GM23338 (cell line): Measurements from ENCODE around the gene ZBTB7B. TPM values are rescaled to one million over a fixed set of nuclear protein-coding genes. Genes with fewer than 3 reads are reported as not detected.

Experiments used
- ATAC-seq: fragments of 200-7000 bp; cut with Tn5 transposase; 3 replicates; pipeline ENCODE4 v1.9.1; 2020
- DNase-seq: peaks from one replicate; pipeline ENCODE4 v3.0.0-alpha.2; 2015; ENCODE audit warnings: low spot score
- H2AFZ ChIP-seq: fragments of 200-600 bp; sonication (generic); 2 replicates; pipeline ENCODE4 v1.8.0; 2016; ENCODE audit warnings: antibody characterized with exemption, mild to moderate bottlenecking, moderate library complexity
- H3F3A ChIP-seq: fragments of 200-600 bp; sonication (generic); replicated peaks from 2 replicates; pipeline ENCODE4 v1.8.0; 2017; ENCODE audit warnings: antibody characterized with exemption, mixed run types, low read depth
- H3K27ac ChIP-seq: fragments of 200-600 bp; sonication (generic); 2 replicates; pipeline ENCODE4 v1.6.1; 2016; ENCODE audit warnings: low read depth
- H3K27me3 ChIP-seq: fragments of 200-600 bp; sonication (generic); 2 replicates; pipeline ENCODE4 v1.8.0; 2016; ENCODE audit warnings: mild to moderate bottlenecking, mixed run types, moderate library complexity; ENCODE audit not compliant: insufficient read depth
- H3K36me3 ChIP-seq: fragments of 200-600 bp; sonication (generic); 2 replicates; pipeline ENCODE4 v1.8.0; 2016; ENCODE audit warnings: mild to moderate bottlenecking; ENCODE audit not compliant: insufficient read depth
- H3K4me1 ChIP-seq: fragments of 200-600 bp; sonication (generic); 2 replicates; pipeline ENCODE4 v1.8.0; 2016; ENCODE audit warnings: mild to moderate bottlenecking, moderate library complexity; ENCODE audit not compliant: insufficient read depth
- H3K4me2 ChIP-seq: fragments of 200-600 bp; sonication (generic); 2 replicates; pipeline ENCODE4 v1.7.1; 2017; ENCODE audit warnings: mixed run types
- H3K4me3 ChIP-seq: fragments of 200-600 bp; sonication (generic); 2 replicates; pipeline ENCODE4 v1.6.1; 2016; ENCODE audit warnings: mixed run types
- H3K79me2 ChIP-seq: fragments of 200-600 bp; sonication (generic); replicated peaks from 2 replicates; pipeline ENCODE4 v1.8.0; 2017; ENCODE audit warnings: mild to moderate bottlenecking; ENCODE audit not compliant: insufficient read depth
- H3K9me2 ChIP-seq: fragments of 200-600 bp; sonication (generic); 2 replicates; pipeline ENCODE4 v1.8.0; 2017; ENCODE audit not compliant: insufficient read depth
- H4K20me1 ChIP-seq: fragments of 200-600 bp; sonication (generic); replicated peaks from 2 replicates; pipeline ENCODE4 v1.8.0; 2017; ENCODE audit warnings: mild to moderate bottlenecking; ENCODE audit not compliant: insufficient read depth
- H3K27ac Mint-ChIP-seq: 2 replicates; pipeline ENCODE4 v1.8.0; 2020; ENCODE audit warnings: inconsistent platforms, mild to moderate bottlenecking, moderate library complexity, mixed read lengths
- H3K27me3 Mint-ChIP-seq: 3 replicates; pipeline ENCODE4 v1.8.0; 2022; ENCODE audit warnings: low read depth, mild to moderate bottlenecking, moderate library complexity, mixed read lengths, inconsistent platforms; ENCODE audit not compliant: insufficient read depth, poor library complexity
- H3K36me3 Mint-ChIP-seq: 3 replicates; pipeline ENCODE4 v1.8.0; 2021; ENCODE audit warnings: low read depth, mild to moderate bottlenecking, inconsistent platforms, moderate library complexity, mixed read lengths
- H3K4me1 Mint-ChIP-seq: 3 replicates; pipeline ENCODE4 v1.8.0; 2020; ENCODE audit warnings: mild to moderate bottlenecking, inconsistent platforms, mixed read lengths
- H3K4me3 Mint-ChIP-seq: 3 replicates; pipeline ENCODE4 v1.8.0; 2021; ENCODE audit warnings: moderate library complexity, mild to moderate bottlenecking, inconsistent platforms, mixed read lengths
- H3K9me3 Mint-ChIP-seq: 3 replicates; pipeline ENCODE4 v1.8.0; 2020; ENCODE audit warnings: moderate library complexity, mild to moderate bottlenecking, inconsistent platforms, mixed read lengths
- EZH2 ChIP-seq: fragments of 200-600 bp; sonication (generic); IDR thresholded peaks from one replicate; pipeline ENCODE4 v1.8.0; 2017; ENCODE audit warnings: antibody characterized with exemption, mild to moderate bottlenecking, low read depth; ENCODE audit not compliant: unreplicated experiment
- EZH2phosphoT487 ChIP-seq: fragments of 200-600 bp; sonication (generic); IDR thresholded peaks from one replicate; pipeline ENCODE4 v1.8.1; 2018; ENCODE audit warnings: antibody characterized with exemption; ENCODE audit not compliant: unreplicated experiment
- JUNB ChIP-seq: IDR thresholded peaks from one replicate; pipeline ENCODE4 v1.6.1; 2016; ENCODE audit warnings: antibody characterized with exemption; ENCODE audit not compliant: unreplicated experiment
- NANOG ChIP-seq: IDR thresholded peaks from 2 replicates; pipeline ENCODE4 v1.6.1; 2016; ENCODE audit warnings: antibody characterized with exemption, borderline replicate concordance
- STAT1 ChIP-seq: IDR thresholded peaks from one replicate; pipeline ENCODE4 v1.6.1; 2016; ENCODE audit warnings: antibody characterized with exemption; ENCODE audit not compliant: unreplicated experiment
- ZNF114 ChIP-seq: fragments of 250-450 bp; sonication (Bioruptor Pico); IDR thresholded peaks from 2 replicates; pipeline ENCODE4 v1.5.0; 2020; ENCODE audit warnings: mild to moderate bottlenecking, moderate library complexity
- ZNF331 ChIP-seq: fragments of 250-450 bp; sonication (Bioruptor Pico); IDR thresholded peaks from 2 replicates; pipeline ENCODE4 v1.5.0; 2020; ENCODE audit warnings: low read depth, mild to moderate bottlenecking, moderate library complexity
- polyA plus RNA-seq: library from polyadenylated mRNA; unstranded; fragments of >200 nt; fragmentation: Nextera tagmentation; extraction: Ambion mirVana; gene quantifications from 2 replicates; pipeline ENCODE4 v1.2.1, GENCODE V29; 2016
- total RNA-seq: library from RNA; depleted of rRNA; stranded (reverse); fragments of >200 nt; shearing (Covaris generic); gene quantifications from 2 replicates; pipeline ENCODE4 v1.2.3, GENCODE V29; 2014
- TF ChIP-seq, protein P1 (sequence below): IDR thresholded peaks from one replicate; pipeline ENCODE4 v1.6.1; 2018; ENCODE audit warnings: antibody characterized with exemption; ENCODE audit not compliant: unreplicated experiment
- TF ChIP-seq, protein P2 (sequence below), 2 experiments: fragments of 200-600 bp in 1 of 2; sonication (generic) in 1 of 2; conservative IDR thresholded peaks; 2 replicates each; pipeline versions ENCODE4 v1.5.1 to v1.6.1; 2016 to 2017; ENCODE audit warnings: antibody characterized with exemption in 2 of 2, low read depth in 2 of 2, mild to moderate bottlenecking in 2 of 2, moderate library complexity in 1 of 2

ZBTB7B gene
- total and polyA plus RNA-seq, 2 experiments from 2014 or later: 3.6 to 32.6 TPM

DNA sequence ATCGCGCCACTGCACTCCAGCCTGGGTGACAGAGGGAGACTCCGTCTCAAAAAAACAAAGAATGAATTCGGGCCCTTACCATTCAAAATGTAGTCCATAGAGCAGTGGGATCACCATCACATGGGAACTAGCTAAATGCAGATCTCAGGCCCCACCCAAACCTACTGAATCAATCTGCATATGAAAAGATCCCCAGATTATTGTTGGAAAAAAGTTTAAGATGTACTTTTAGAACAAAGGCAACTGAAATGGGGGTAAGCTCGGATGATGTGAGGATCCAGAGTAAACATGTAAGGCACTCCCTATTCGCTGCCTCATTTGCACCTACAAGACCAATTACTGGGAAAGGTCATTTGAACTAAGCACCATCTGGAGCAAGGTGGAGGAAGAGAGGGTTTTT is 20.3 kb upstream of the ZBTB7B start:
- H3K4me1 Mint-ChIP-seq: peaks cover 4% of the 10 kb centered on the region
- H3K4me1 ChIP-seq: peaks cover 10% of the 10 kb centered on the region
- peak overlapping the region; percentile 72 for H3K4me2 ChIP-seq
- peak; percentile 66 for DNase-seq
- H3K4me3 Mint-ChIP-seq: no peak overlapping the region
- H2AFZ ChIP-seq: no peak overlapping the region
- peak overlapping the region; percentile 98 for H3K27ac ChIP-seq
- peaks cover 27% of the 10 kb centered on the region for H3K36me3 ChIP-seq
- H4K20me1 ChIP-seq: peaks cover 20% of the 10 kb centered on the region; the same call in 1 of the 2 replicates
- peaks cover 23% of the 10 kb centered on the region for H3F3A ChIP-seq
- ATAC-seq: peak; percentile 22
- peaks cover 74% of the 10 kb centered on the region for H3K36me3 Mint-ChIP-seq
- no peak overlapping the region for H3K27ac Mint-ChIP-seq
- no peak for TF ChIP-seq ZNF114 (CRISPR knock-in tag)
- TF ChIP-seq, protein P1, sequence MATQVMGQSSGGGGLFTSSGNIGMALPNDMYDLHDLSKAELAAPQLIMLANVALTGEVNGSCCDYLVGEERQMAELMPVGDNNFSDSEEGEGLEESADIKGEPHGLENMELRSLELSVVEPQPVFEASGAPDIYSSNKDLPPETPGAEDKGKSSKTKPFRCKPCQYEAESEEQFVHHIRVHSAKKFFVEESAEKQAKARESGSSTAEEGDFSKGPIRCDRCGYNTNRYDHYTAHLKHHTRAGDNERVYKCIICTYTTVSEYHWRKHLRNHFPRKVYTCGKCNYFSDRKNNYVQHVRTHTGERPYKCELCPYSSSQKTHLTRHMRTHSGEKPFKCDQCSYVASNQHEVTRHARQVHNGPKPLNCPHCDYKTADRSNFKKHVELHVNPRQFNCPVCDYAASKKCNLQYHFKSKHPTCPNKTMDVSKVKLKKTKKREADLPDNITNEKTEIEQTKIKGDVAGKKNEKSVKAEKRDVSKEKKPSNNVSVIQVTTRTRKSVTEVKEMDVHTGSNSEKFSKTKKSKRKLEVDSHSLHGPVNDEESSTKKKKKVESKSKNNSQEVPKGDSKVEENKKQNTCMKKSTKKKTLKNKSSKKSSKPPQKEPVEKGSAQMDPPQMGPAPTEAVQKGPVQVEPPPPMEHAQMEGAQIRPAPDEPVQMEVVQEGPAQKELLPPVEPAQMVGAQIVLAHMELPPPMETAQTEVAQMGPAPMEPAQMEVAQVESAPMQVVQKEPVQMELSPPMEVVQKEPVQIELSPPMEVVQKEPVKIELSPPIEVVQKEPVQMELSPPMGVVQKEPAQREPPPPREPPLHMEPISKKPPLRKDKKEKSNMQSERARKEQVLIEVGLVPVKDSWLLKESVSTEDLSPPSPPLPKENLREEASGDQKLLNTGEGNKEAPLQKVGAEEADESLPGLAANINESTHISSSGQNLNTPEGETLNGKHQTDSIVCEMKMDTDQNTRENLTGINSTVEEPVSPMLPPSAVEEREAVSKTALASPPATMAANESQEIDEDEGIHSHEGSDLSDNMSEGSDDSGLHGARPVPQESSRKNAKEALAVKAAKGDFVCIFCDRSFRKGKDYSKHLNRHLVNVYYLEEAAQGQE: no peak
- no peak for TF ChIP-seq STAT1
- TF ChIP-seq EZH2: no peak
- peaks cover 71% of the 10 kb centered on the region for H3K79me2 ChIP-seq
- H3K4me3 ChIP-seq: peak overlapping the region; percentile 46
- no peaks in the 10 kb centered on the region for H3K27me3 ChIP-seq
- no peaks in the 10 kb centered on the region for H3K9me3 Mint-ChIP-seq
- H3K27me3 Mint-ChIP-seq: peaks cover 2% of the 10 kb centered on the region
- H3K9me2 ChIP-seq: no peaks in the 10 kb centered on the region

DNA sequence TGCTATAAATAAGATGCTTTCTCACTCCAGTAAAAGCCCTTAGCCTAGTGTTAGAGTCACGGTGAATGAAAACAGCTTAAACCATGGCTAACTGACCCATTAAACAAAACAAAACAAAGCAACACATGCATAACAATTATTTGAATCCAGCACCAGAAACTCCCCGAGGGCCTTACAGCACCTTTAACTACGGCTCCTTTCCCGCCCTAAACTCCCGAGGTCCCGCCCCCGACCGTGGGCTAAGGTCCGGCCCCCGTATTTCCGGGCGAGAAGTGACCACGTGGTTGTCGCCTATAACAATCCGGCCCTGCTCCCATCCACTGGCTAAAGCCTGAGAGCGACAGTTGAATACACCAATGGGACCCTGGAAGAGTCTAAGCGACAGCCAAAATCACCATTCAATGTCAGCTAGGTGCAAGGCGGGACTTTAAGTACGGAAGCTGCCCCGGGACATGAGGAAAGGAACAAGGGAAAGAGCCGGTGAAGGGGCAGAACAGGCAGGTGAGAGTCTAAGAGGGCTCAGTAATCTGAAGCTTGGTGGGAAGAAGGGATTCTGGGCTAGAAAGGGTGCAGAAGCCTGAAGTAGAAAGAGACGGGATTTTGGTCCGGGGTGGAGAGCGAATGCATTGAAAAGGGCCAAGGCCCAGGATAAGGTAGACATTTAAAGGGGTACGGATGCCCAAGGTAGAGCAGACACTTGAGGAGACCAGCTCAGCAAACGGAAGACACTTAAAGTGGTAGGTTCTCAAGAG is 19.5 kb upstream of the ZBTB7B start, which contains the start of gene FLAD1:
Gene FLAD1 (plus strand): TSS at position 448 of the 752 bp plus-strand sequence. CDS start 351 bp downstream, outside the sequence.
- H3K79me2 ChIP-seq: peaks cover 71% of the 10 kb centered on the region
- peaks cover 26% of the 10 kb centered on the region for H3K36me3 ChIP-seq
- H3K27ac Mint-ChIP-seq: no peak within 1 kb of the TSS; the same call in 1 of the 2 replicates
- H3K27me3 ChIP-seq: no peaks in the 10 kb centered on the region
- H2AFZ ChIP-seq: no peak within 1 kb of the TSS
- peak within 1 kb of the TSS; percentile 69 for H3K4me3 ChIP-seq
- H3F3A ChIP-seq: peaks cover 23% of the 10 kb centered on the region
- H3K27ac ChIP-seq: peak within 1 kb of the TSS; percentile 98
- H3K4me1 ChIP-seq: peaks cover 9% of the 10 kb centered on the region
- peaks cover 2% of the 10 kb centered on the region for H3K27me3 Mint-ChIP-seq
- no peaks in the 10 kb centered on the region for H3K9me3 Mint-ChIP-seq
- H3K4me2 ChIP-seq: peak within 1 kb of the TSS; percentile 95
- peaks cover 4% of the 10 kb centered on the region for H3K4me1 Mint-ChIP-seq
- peak; percentile 96 for ATAC-seq
- H3K9me2 ChIP-seq: no peaks in the 10 kb centered on the region
- H3K4me3 Mint-ChIP-seq: no peak within 1 kb of the TSS
- peaks cover 17% of the 10 kb centered on the region; the same call in 1 of the 2 replicates for H4K20me1 ChIP-seq
- H3K36me3 Mint-ChIP-seq: peaks cover 74% of the 10 kb centered on the region
- peak; percentile 100 for DNase-seq
- TF ChIP-seq EZH2phosphoT487 (no peak), ZNF331 (CRISPR knock-in tag) (no peak), JUNB (no peak), NANOG (peak; percentile 19; the same call in 1 of the 2 replicates)
- TF ChIP-seq, protein P1: no peak
- TF ChIP-seq, protein P2, sequence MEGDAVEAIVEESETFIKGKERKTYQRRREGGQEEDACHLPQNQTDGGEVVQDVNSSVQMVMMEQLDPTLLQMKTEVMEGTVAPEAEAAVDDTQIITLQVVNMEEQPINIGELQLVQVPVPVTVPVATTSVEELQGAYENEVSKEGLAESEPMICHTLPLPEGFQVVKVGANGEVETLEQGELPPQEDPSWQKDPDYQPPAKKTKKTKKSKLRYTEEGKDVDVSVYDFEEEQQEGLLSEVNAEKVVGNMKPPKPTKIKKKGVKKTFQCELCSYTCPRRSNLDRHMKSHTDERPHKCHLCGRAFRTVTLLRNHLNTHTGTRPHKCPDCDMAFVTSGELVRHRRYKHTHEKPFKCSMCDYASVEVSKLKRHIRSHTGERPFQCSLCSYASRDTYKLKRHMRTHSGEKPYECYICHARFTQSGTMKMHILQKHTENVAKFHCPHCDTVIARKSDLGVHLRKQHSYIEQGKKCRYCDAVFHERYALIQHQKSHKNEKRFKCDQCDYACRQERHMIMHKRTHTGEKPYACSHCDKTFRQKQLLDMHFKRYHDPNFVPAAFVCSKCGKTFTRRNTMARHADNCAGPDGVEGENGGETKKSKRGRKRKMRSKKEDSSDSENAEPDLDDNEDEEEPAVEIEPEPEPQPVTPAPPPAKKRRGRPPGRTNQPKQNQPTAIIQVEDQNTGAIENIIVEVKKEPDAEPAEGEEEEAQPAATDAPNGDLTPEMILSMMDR (conservative IDR thresholded peaks at IDR 0.05; ENCODE audit: low read depth in 2 of 2): no peak
